Measurements from ENCODE around the gene SETSIP.
"Not testable (repeated sequence)": the region's sequence is repeated elsewhere in the genome, so short reads cannot be mapped to it uniquely, and the experiment has no call there.

SETSIP gene, protein sequence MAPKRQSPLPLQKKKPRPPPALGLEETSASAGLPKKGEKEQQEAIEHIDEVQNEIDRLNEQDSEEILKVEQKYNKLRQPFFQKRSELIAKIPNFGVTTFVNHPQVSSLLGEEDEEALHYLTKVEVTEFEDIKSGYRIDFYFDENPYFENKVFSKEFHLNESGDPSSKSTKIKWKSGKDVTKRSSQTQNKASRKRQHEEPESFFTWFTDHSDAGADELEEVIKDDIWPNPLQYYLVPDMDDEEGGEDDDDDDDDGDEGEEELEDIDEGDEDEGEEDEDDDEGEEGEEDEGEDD

DNA sequence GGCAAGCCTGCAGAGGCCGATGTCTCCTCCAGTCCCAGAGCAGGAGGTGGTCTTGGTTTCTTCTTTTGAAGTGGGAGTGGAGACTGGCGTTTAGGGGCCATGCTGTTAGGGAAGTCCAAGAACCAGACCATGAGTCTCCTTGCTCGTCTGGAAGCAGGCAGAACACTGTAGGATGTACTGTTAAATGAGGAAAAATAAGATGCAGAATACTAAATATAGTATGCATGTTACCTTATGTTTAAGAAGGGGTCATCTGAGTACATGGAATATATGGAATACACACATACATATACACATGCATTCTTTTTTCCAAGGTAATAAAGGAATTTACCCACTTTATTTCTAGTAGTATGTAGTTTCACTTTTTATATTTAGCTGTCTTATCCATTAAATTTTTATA is at the start of gene SETSIP:
TSS of gene SETSIP (minus strand) at position 101 of the 400 bp plus-strand sequence. CDS start at position 101, 0 bp downstream.
- no peak for DNase-seq

GRCh38 chr1:92123868-92124267 is 48.7 kb upstream of the SETSIP start:
- DNase-seq: no peak

DNA sequence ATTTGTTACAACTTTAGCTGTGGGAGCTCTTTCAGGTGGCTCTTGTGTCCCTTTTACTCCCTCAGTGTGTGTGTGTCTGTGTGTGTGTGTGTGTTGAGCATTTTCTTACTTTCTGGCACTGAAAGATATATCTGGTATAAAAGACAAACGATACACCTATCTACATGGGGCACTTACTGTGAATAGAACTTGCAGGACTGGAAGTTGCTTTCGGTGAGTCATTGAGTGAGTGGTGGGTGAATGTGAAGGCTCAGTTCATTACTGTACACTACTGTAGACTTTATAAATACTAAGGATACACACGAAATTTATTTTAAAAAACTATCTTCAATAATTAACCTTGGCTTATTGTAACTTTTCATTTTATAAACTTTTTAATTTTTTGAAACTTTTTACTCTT is 43.6 kb upstream of the SETSIP start:
- DNase-seq: no peak

DNA sequence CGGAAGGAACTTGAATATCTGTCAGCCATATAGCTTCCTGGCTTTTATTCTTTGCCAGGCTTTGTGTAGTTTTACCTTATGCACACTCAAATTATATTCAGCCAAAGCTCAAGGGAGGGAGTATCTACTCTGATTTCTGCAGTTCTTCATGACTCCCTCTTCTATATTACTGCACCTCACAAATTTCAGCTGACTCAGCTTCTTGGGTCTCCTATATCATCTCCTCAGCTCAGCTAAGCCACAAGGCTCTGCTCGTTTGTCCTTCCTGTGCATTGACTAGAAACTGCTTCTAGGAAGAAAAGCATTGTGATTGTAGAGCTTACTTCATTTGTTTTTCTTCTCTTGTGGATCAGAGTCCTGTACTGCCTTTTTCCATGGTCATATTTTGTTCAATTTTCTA is 42.3 kb upstream of the SETSIP start:
- DNase-seq: no peak

DNA sequence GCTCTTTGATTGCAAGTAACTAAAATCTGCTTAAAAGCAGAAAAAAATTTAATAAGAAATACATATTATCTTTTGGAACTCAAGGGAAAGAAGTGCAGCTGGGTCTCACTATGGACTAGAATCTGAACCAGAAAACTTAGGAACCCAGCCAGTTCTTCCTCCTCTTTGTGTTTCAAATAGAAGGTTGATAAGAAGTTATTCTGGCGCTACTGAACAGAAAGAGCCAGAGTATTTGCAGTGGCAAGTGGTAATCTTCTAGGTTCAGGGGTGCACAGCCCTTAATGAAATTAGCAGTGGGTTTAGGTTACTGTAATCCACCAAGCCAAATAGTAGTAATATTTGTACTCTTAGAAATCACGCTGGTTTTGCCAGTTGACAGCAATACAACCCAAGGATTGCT is 33.4 kb upstream of the SETSIP start:
- no peak for DNase-seq

- DNase-seq: no peak
Measured at GRCh38 chr1:92105546-92106081, 30.4 kb upstream of the SETSIP start.

DNA sequence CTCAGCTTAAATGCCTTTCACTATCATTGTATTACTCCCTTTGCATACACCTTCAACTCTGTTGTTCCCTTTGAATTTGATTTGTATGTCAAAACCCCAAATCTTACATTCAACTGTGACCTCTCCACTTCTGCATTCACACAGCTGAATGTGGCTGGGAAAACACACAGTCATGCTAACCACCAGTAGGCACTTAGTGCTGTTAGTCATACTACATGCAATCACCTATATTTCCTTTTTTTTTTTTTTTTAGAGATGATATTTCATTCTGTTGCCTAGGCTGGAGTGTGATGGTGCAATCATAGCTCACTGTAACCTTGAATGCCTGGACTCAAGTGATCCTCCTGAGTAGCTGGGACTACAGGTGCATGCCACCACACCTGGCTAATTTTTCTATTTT is 21.1 kb upstream of the SETSIP start:
- no peak for DNase-seq

DNA sequence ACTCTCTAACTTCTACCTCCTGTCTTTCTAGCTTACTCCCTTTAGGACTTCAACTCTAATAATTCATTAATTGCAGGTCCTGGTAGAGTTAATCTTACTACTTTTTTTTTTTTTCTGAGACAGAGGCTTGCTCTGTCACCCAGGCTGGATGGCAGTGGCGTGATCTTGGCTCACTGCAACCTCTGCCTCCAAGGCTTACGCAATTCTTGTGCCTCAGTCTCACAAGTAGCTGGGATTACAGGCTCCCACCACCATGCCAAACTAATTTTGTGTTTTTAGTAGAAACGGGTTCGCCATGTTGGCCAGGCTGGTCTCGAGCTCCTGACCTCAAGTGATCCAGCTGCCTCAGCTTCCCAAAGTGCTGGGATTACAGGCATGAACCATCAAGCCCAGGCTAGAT is 20.7 kb upstream of the SETSIP start:
- no peak for DNase-seq

DNA sequence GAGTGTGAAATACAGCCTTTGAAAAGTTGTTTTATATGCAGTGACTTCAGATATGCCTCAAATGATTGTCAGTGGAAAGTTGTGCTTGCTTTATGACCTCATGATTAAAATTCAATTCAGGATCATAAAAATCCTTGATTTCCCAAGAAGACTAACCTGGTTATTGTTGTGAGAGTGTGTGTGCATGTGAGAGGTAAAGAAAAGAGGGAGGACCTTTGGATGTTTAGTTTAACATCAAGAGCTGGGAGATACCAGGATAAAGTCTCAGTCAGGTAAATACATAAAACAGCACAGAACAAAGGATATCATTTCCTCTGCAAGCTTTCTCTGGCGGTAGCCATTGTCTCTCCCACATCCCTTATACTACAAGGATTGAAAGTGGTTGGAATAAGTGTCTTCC is 19.4 kb upstream of the SETSIP start:
- no peak for DNase-seq

DNA sequence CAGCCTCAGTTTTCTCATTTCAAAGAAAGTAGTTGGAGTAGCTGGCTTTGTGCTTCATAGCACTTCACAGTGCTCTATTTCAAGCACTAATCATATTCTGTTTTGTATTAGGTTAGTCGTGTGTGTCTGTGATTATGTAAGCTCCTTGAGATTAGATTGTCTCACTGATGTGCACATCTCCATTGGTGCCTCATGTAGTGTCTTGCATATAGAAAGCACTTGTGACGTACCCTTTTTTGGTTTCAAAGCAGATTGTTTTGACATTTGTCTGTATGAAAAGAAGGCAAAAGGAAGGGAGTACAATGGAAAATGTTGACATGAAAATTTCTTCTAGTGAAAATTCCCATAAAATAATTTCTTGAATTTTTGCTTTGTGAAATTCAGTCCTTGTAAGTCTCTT is 18.9 kb upstream of the SETSIP start:
- DNase-seq: no peak

DNA sequence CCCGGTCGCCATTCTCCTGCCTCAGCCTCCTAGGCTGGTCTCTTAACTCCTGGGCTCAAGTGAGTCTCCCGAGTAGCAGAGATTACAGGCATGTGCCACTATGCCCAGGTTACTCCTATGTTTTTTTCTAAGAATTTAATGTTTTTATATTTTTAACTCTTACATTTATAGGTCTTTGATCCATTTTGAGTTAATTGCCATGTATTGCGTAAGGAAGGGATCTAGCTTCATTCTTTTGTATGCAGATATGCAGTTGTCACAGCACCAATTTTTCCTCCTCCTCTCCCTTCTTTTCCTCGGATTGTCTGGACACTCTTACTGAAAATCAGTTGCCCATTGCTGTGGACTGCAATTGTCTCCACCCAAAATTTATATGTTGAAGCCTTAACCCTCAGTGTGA is 16.4 kb upstream of the SETSIP start:
- no peak for DNase-seq

GRCh38 chr1:92087542-92087941 is 12.3 kb upstream of the SETSIP start:
- no peak for DNase-seq

GRCh38 chr1:92085727-92086126 is 10.5 kb upstream of the SETSIP start:
- peak; percentile 6 for DNase-seq

GRCh38 chr1:92084651-92085050 is 9.4 kb upstream of the SETSIP start:
- DNase-seq: no peak

DNA sequence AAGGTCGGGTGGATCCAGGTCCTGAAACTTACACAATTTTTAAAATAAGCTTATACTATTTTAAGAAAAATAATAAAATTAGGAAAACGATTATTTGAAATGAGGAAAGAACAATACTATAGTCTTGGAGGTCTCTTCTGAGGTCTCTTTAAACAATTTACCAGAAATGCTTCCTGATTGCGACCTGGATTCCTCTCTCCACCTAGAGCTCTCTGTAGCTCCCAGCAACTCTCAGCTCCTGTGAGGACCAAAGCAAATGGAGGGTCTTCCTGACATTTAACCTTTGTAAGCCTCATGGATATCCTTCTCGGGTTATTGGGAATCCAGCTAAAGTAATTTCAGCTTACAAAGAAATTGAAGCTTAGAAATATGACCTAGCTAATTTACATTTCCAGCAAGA is 5.8 kb upstream of the SETSIP start:
- DNase-seq: peak; percentile 4

DNA sequence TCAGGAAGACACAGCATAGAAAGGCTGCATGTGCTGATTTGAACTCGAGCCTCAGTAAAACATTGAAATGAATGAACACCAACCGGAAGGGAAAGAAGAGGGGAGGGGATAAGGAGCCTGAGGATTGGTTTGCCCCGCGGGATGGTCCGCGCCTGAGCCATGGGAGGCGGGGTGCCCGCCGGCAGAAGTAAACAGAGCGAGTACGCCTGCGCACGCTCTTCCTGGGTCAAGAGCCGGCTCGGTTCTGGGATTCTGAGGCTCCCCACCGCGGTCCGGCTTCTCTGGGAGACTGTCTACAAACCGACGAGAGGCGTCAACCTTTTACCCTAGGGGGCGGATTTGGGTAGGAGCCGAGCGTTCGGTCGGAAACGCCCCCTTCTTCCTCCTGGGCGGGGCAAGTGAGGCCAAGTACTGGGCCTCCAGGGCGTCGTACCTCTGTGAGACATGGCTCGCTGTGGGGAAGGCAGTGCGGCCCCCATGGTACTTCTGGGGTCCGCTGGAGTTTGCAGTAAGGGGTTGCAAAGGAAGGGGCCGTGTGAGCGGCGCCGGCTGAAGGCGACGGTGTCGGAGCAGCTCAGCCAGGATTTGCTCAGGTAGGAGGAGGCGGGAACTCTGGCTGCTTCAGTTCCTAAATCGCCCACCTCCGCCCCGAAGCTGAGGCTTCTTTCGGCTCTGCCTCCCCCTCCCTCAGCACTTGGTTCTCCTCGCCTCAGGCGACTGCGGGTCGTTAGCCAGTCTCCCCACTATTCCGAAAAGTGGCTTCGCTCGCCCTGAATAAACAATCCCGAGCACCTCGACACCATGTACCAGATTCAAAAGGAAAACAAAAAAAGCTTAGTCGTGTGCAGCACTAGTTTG is 5.1 kb upstream of the SETSIP start, which contains the start of gene BTBD8:
TSS of gene BTBD8 (plus strand) at position 218 of the 858 bp plus-strand sequence. CDS start at position 445, 227 bp downstream.
- peak; percentile 94 for DNase-seq

DNA sequence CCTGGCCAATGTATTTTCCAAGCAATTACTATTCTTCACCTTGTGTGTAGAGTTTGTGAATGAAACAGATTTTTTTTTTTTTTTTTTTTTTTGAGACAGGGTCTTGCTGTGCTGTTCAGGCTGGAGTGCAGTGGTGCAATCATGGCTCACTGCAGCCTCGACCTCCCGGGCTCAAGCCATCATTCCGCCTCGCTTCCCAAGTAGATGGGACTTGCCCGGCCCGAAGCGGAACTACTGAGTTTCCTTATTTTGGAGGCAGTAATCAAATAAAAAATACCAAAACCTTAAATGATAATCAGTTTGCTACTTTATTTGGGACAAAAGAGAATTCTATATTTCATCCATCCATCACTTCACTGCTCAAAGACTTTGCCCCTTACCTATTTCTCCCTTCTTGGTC is 4.2 kb upstream of the SETSIP start:
- DNase-seq: no peak

DNA sequence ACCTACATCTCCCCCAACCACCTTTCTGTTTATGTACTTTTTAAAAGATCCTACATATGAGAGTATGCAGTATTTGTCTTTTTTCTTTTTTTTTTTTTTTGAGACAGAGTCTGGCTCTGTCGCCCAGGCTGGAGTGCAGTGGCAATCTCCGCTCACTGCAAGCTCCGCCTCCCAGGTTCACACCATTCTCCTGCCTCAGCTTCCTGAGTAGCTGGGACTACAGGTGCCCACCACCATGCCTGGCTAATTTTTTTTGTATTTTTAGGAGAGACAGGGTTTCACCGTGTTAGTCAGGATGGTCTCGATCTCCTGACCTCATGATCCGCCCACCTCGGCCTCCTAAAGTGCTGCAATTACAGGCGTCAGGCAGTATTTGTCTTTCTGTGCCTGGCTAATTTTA is 2.9 kb upstream of the SETSIP start:
- DNase-seq: not testable (repeated sequence)

DNA sequence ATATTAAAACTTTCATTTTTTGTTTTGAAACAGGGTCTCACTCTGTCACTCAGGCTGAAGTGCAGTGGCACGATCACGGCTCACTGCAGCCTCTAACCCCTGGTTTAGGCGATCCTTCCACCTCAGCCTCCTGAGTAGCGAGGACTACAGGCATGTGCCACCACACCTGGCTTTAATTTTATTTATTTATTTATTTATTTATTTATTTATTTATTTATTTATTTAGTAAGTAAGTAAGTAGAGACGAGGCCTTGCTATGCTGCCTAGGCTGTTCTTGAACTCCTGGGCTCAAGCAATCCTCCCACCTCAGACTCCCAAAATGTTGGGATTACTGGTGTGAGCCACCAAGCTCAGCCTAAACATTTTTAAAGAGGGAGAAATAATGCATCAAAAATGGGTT is 1.2 kb upstream of the SETSIP start:
- no peak for DNase-seq

DNA sequence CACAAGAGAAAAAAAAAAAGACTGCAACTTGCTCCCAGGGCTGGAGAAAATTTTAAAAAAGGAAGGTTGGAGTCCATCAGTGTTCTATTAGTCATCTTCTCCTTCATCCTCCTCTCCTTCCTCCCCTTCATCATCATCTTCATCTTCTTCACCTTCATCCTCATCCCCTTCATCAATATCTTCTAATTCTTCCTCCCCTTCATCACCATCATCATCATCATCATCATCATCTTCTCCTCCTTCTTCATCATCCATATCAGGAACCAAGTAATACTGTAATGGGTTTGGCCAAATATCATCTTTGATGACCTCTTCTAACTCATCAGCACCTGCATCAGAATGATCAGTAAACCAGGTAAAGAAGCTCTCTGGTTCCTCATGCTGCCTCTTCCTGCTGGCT is 765 bp downstream of the SETSIP start:
- not testable (repeated sequence) for DNase-seq

DNA sequence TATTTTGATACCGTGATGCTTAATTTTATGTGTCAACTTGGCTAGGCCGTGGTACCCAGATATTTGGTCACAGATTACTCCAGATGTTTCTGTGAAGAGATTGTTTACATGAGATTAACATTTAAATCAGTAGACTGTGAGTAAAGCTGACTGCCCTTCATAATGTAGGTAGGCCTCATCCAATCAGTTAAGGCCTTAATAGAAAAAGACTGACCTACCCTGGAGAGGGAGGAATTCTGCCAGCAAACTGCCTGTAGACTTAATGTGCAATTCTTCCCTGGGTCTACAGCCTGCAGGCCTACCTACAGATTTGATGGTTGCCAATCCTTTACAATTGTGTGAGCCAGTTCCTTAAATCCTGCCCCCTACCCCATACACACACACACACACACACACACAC is 4.3 kb downstream of the SETSIP start:
- DNase-seq: no peak

- DNase-seq: no peak
Measured at GRCh38 chr1:92066321-92066720, 8.9 kb downstream of the SETSIP start.

DNA sequence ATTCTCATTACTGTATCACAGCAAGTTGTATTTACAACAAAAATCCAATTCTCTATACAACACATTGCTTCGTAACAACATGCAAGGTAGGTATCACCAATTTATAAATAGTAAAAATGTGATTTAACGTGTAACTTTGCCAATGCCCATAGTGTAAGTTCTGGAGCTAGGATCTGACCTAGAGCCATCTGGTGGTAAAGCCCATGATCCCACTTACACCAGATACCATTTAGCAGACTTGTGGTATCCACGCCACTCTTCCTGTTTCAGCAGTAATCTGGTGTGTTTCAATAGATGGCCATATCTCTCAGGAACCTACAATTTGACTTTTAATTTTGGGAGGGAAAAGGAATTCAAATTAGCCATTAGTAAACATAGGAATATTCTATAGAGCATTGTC is 10.2 kb downstream of the SETSIP start:
- no peak for DNase-seq

- DNase-seq: no peak
Measured at GRCh38 chr1:92051948-92052347, 23.3 kb downstream of the SETSIP start.
